HFFc6 (cell line): ENCODE measurements around the gene PPDPF. TPM values are rescaled to one million over a fixed set of nuclear protein-coding genes. Genes with fewer than 3 reads are reported as not detected.

Experiments used
- DNase-seq: peaks from one replicate; pipeline ENCODE4 v3.0.0-alpha.2; 2018
- H3K27ac Mint-ChIP-seq: 2 replicates; pipeline ENCODE4 v1.8.0; 2020; ENCODE audit warnings: mild to moderate bottlenecking, mixed read lengths
- H3K27me3 Mint-ChIP-seq: 2 replicates; pipeline ENCODE4 v1.8.0; 2021; ENCODE audit warnings: mild to moderate bottlenecking, moderate library complexity, mixed read lengths; ENCODE audit not compliant: insufficient read depth
- H3K36me3 Mint-ChIP-seq: 2 replicates; pipeline ENCODE4 v1.8.0; 2021; ENCODE audit warnings: low read depth, mixed read lengths
- H3K4me1 Mint-ChIP-seq: 2 replicates; pipeline ENCODE4 v1.8.0; 2020; ENCODE audit warnings: low read depth, mixed read lengths
- H3K4me3 Mint-ChIP-seq: 2 replicates; pipeline ENCODE4 v1.8.0; 2020; ENCODE audit warnings: mild to moderate bottlenecking, moderate library complexity, mixed read lengths
- H3K9me3 Mint-ChIP-seq: 2 replicates; pipeline ENCODE4 v1.8.0; 2020; ENCODE audit warnings: mild to moderate bottlenecking, mixed read lengths
- CTCF ChIP-seq: fragments of 200-600 bp; sonication (generic); IDR thresholded peaks from 2 replicates; pipeline ENCODE4 v1.5.0; 2021; ENCODE audit warnings: antibody characterized with exemption, mild to moderate bottlenecking
- total RNA-seq, 6 experiments: library from RNA; stranded (reverse); fragmentation: NEBNext Ultra II Directional; extraction: Animal tissue kit (Norgen Biotek cat#: 25700); gene quantifications; 2 replicates in 1 of 6; 3 replicates in 5 of 6; pipeline ENCODE4 v1.2.3, GENCODE V29; 2021

Gene PPDPF
- total RNA-seq, 6 experiments from 2014 or later = 388 to 518 (median 443) TPM

- Mint-ChIP-seq H3K4me3 (peak overlapping the region; percentile 93), H3K27ac (no peak overlapping the region)
- DNase-seq = no peak
Observed at GRCh38 chr20:63522091-63522868, 1.7 kb downstream of the PPDPF start.

DNA sequence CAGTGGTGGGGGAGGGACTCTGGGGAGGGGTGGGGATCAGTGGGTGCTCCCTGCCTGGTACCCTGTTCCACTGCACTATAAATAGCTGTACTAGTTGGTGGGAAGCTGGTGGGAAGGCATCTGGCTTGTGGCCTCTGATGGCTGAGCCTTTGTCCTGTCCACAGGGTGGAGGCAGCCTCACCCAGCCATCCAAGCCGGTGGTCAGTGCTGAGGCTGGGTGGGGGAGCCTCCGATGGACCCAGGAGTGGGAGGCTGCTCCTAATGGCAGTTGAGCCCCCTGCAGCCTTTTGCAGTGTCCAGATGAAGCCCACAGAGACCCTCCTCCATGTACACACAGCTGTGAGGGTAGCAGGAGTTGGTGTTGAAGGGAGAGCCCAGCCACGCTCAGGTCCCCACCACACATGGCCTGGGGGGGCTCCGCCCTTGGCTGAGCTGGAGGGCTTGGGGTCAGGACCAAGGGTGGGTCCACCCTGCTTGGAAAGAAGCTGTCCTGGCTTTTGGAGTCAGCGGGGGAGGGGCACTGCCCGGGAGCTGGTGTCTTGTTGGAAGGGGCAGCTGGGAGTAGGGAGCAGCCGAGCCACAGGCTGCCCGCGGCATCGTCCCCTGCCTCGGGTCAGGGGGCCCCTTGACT lies 2.5 kb downstream of the PPDPF start:
- H3K27ac Mint-ChIP-seq = no peak overlapping the region
- TF ChIP-seq CTCF = no peak
- peaks cover 5% of the 10 kb centered on the region; the same call in 1 of the 2 replicates for H3K36me3 Mint-ChIP-seq
- no peak for DNase-seq
- H3K4me1 Mint-ChIP-seq = no peaks in the 10 kb centered on the region
- H3K4me3 Mint-ChIP-seq = peak overlapping the region; percentile 93
- peaks cover 10% of the 10 kb centered on the region for H3K27me3 Mint-ChIP-seq
- no peaks in the 10 kb centered on the region; the same call in 1 of the 2 replicates for H3K9me3 Mint-ChIP-seq

More at GRCh38 chr20:63522091-63522868, 1.7 kb downstream of the PPDPF start:
- Mint-ChIP-seq H3K36me3 (peaks cover 5% of the 10 kb centered on the region; the same call in 1 of the 2 replicates), H3K27me3 (peaks cover 12% of the 10 kb centered on the region), H3K4me1 (no peaks in the 10 kb centered on the region), H3K9me3 (no peaks in the 10 kb centered on the region; the same call in 1 of the 2 replicates)
- TF ChIP-seq CTCF = no peak

DNA sequence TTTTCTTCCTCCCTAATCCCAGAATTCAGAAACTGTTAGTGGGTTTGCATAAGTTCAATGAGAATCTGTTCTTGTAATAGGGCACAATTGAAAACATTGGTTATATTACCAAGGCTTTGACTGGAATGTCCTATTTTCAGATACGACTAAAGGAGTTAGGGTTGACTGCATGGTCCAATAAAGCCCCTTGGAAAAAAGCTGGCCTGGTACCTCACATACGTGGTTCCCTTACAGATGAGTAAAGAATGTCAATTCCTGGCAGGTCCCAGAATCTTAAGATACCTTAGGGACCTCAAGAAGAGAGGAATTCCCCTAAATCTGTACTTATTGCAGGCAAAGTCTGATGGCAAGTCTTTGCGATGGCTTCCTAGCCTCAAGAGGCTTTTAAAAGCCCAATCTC lies 4.6 kb downstream of the PPDPF start:
- no peak for TF ChIP-seq CTCF
- H3K27me3 Mint-ChIP-seq = peaks cover 10% of the 10 kb centered on the region
- H3K36me3 Mint-ChIP-seq = peaks cover 5% of the 10 kb centered on the region; the same call in 1 of the 2 replicates
- H3K4me3 Mint-ChIP-seq = no peak overlapping the region
- no peak overlapping the region for H3K27ac Mint-ChIP-seq
- DNase-seq = no peak
- H3K9me3 Mint-ChIP-seq = no peaks in the 10 kb centered on the region; the same call in 1 of the 2 replicates
- H3K4me1 Mint-ChIP-seq = no peaks in the 10 kb centered on the region

DNA sequence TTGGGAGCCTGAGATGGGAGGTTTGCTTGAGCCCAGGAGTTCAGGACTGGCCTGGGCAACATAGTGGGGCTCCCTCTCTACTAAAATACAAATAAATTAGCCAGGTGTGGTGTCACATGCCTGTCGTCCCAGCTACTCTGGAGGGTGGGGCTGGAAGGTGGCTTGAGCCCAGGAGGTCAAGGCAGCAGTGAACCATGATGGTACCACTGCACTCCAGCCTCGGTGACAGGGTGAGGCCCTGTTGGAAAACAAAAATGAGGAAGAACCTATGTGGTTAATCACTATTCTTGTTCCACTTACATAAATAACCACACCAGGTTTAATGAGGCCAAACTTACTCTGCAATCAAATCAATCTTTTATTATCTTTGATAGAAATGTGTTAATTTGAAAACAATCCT lies 5.4 kb downstream of the PPDPF start:
- DNase-seq = no peak
- TF ChIP-seq CTCF = no peak
- Mint-ChIP-seq H3K27ac (no peak overlapping the region), H3K9me3 (no peaks in the 10 kb centered on the region; the same call in 1 of the 2 replicates), H3K36me3 (peaks cover 5% of the 10 kb centered on the region; the same call in 1 of the 2 replicates), H3K4me1 (no peaks in the 10 kb centered on the region), H3K27me3 (peaks cover 10% of the 10 kb centered on the region), H3K4me3 (no peak overlapping the region)

DNA sequence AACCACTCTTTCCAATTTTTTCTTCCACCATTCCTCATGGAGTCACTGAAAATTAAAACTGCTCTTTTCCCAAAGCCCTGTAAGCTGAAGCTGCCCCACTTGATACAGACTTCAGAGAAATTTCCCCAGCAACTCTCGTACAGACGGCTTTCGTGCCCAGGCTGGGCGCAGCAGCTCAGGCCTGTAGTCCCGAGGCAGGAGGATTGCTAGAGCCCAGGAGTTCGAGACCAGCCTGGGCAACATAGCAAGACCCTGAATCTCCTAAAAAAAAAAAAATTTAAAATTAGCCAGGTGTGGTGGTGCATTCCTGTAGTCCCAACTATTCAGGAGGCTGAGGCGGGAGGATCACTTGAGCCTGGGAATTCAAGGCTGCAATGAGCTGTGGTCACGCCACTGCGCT lies 6.6 kb downstream of the PPDPF start:
- Mint-ChIP-seq H3K4me3 (peak overlapping the region; percentile 3; the same call in 1 of the 2 replicates), H3K9me3 (no peaks in the 10 kb centered on the region; the same call in 1 of the 2 replicates), H3K4me1 (no peaks in the 10 kb centered on the region), H3K27me3 (peaks cover 10% of the 10 kb centered on the region), H3K36me3 (peaks cover 5% of the 10 kb centered on the region; the same call in 1 of the 2 replicates), H3K27ac (no peak overlapping the region; the same call in 1 of the 2 replicates)
- no peak for TF ChIP-seq CTCF
- no peak for DNase-seq
